WTC11 (cell line): ENCODE data around the gene KCNJ6. TPM values are rescaled to one million over a fixed set of nuclear protein-coding genes. Genes with fewer than 3 reads are reported as not detected.

Experiments
- ATAC-seq: fragments of 200-7000 bp; cut with Tn5 transposase; 2 replicates; pipeline ENCODE4 v1.10.0; 2021; ENCODE audit warnings: mild to moderate bottlenecking, moderate library complexity
- CTCF ChIA-PET: fragments of 300-600 bp; sonication (Branson Sonifier 250); formaldehyde crosslinking; loops from one replicate; lab custom pipeline; 2021; ENCODE audit warnings: antibody characterized with exemption; lab: Charles Lee
- POLR2A ChIA-PET: fragments of 350-600 bp; sonication (Branson Sonifier 250); formaldehyde crosslinking; loops from one replicate; lab custom pipeline; 2021; ENCODE audit warnings: antibody characterized with exemption; lab: Charles Lee
- DNase-seq: peaks from one replicate; pipeline ENCODE4 v3.0.0; 2021; ENCODE audit warnings: low spot score
- H3K27ac Mint-ChIP-seq: 2 replicates; pipeline ENCODE4 v1.8.0; 2021; ENCODE audit warnings: mixed read lengths
- H3K27me3 Mint-ChIP-seq: 2 replicates; pipeline ENCODE4 v1.8.0; 2021; ENCODE audit warnings: low read depth, mild to moderate bottlenecking, moderate library complexity, mixed read lengths
- H3K36me3 Mint-ChIP-seq: 2 replicates; pipeline ENCODE4 v1.8.0; 2021; ENCODE audit warnings: mixed read lengths
- H3K4me1 Mint-ChIP-seq: 2 replicates; pipeline ENCODE4 v1.8.0; 2022; ENCODE audit warnings: mixed read lengths
- H3K4me3 Mint-ChIP-seq: 2 replicates; pipeline ENCODE4 v1.8.0; 2021; ENCODE audit warnings: mild to moderate bottlenecking, moderate library complexity, mixed read lengths
- H3K9me3 Mint-ChIP-seq: 2 replicates; pipeline ENCODE4 v1.8.0; 2021; ENCODE audit warnings: mixed read lengths
- CBFB ChIP-seq: sonication (generic); formaldehyde crosslinking; IDR thresholded peaks from 2 replicates; pipeline ENCODE4 v1.8.1; 2022; ENCODE audit warnings: mild to moderate bottlenecking, low read depth, missing genetic modification reagents
- E2F5 ChIP-seq: sonication (generic); formaldehyde crosslinking; IDR thresholded peaks from 2 replicates; pipeline ENCODE4 v1.8.1; 2022; ENCODE audit warnings: mild to moderate bottlenecking, moderate library complexity, missing genetic modification reagents
- FOXK1 ChIP-seq: sonication (generic); formaldehyde crosslinking; IDR thresholded peaks from 2 replicates; pipeline ENCODE4 v1.8.0; 2022; ENCODE audit warnings: mild to moderate bottlenecking, moderate library complexity, missing genetic modification reagents
- FOXP1 ChIP-seq: sonication (generic); formaldehyde crosslinking; IDR thresholded peaks from 2 replicates; pipeline ENCODE4 v1.8.0; 2022; ENCODE audit warnings: missing genetic modification reagents, mild to moderate bottlenecking, moderate library complexity, borderline replicate concordance
- GABPB1 ChIP-seq: sonication (generic); formaldehyde crosslinking; IDR thresholded peaks from 2 replicates; pipeline ENCODE4 v1.8.1; 2023; ENCODE audit warnings: mild to moderate bottlenecking, missing genetic modification reagents
- IRF2 ChIP-seq: sonication (generic); formaldehyde crosslinking; IDR thresholded peaks from 2 replicates; pipeline ENCODE4 v1.8.0; 2022; ENCODE audit warnings: low read depth, missing genetic modification reagents, borderline replicate concordance
- JAZF1 ChIP-seq: fragments of 250-450 bp; sonication (Bioruptor Pico); IDR thresholded peaks from 2 replicates; pipeline ENCODE4 v1.9.0; 2021; ENCODE audit warnings: moderate library complexity, mild to moderate bottlenecking, inconsistent platforms
- MXD4 ChIP-seq: fragments of 250-450 bp; sonication (Bioruptor Pico); IDR thresholded peaks from 2 replicates; pipeline ENCODE4 v1.8.0; 2021; ENCODE audit warnings: mild to moderate bottlenecking, moderate library complexity, borderline replicate concordance
- MYBL2 ChIP-seq: sonication (generic); formaldehyde crosslinking; IDR thresholded peaks from 2 replicates; pipeline ENCODE4 v1.8.1; 2023; ENCODE audit warnings: mild to moderate bottlenecking, moderate library complexity, missing genetic modification reagents
- NFATC4 ChIP-seq: fragments of 250-450 bp; sonication (Bioruptor Pico); IDR thresholded peaks from 2 replicates; pipeline ENCODE4 v1.9.0; 2021; ENCODE audit warnings: mild to moderate bottlenecking
- NFE2L1 ChIP-seq: sonication (generic); formaldehyde crosslinking; IDR thresholded peaks from 2 replicates; pipeline ENCODE4 v1.8.1; 2023; ENCODE audit warnings: missing genetic modification reagents
- NR1H2 ChIP-seq: sonication (generic); formaldehyde crosslinking; IDR thresholded peaks from 2 replicates; pipeline ENCODE4 v1.9.0; 2021; ENCODE audit warnings: mild to moderate bottlenecking, moderate library complexity, missing genetic modification reagents
- NR2C2 ChIP-seq: sonication (generic); formaldehyde crosslinking; IDR thresholded peaks from 2 replicates; pipeline ENCODE4 v1.8.0; 2022; ENCODE audit warnings: mild to moderate bottlenecking, missing genetic modification reagents
- OVOL2 ChIP-seq: fragments of 250-450 bp; sonication (Bioruptor Pico); IDR thresholded peaks from 2 replicates; pipeline ENCODE4 v1.9.0; 2021; ENCODE audit warnings: mild to moderate bottlenecking, borderline replicate concordance
- PRDM15 ChIP-seq: sonication (generic); formaldehyde crosslinking; IDR thresholded peaks from 2 replicates; pipeline ENCODE4 v1.8.0; 2022; ENCODE audit warnings: missing genetic modification reagents
- RELA ChIP-seq: sonication (generic); formaldehyde crosslinking; IDR thresholded peaks from 2 replicates; pipeline ENCODE4 v1.8.1; 2022; ENCODE audit warnings: missing genetic modification reagents, mild to moderate bottlenecking, borderline replicate concordance
- RORB ChIP-seq: fragments of 250-450 bp; sonication (Bioruptor Pico); IDR thresholded peaks from 2 replicates; pipeline ENCODE4 v1.9.0; 2021; ENCODE audit warnings: mild to moderate bottlenecking
- SMAD3 ChIP-seq: sonication (generic); formaldehyde crosslinking; IDR thresholded peaks from 2 replicates; pipeline ENCODE4 v1.8.0; 2022; ENCODE audit warnings: missing genetic modification reagents, mild to moderate bottlenecking, borderline replicate concordance
- SOX15 ChIP-seq: fragments of 250-450 bp; sonication (Bioruptor Pico); IDR thresholded peaks from 2 replicates; pipeline ENCODE4 v1.9.0; 2021; ENCODE audit warnings: mild to moderate bottlenecking
- TP53 ChIP-seq: sonication (generic); formaldehyde crosslinking; IDR thresholded peaks from 2 replicates; pipeline ENCODE4 v1.8.1; 2023; ENCODE audit warnings: mild to moderate bottlenecking, missing genetic modification reagents
- USF1 ChIP-seq: sonication (generic); formaldehyde crosslinking; IDR thresholded peaks from 2 replicates; pipeline ENCODE4 v1.8.0; 2022; ENCODE audit warnings: mild to moderate bottlenecking, missing genetic modification reagents
- ZNF121 ChIP-seq: sonication (generic); formaldehyde crosslinking; IDR thresholded peaks from 2 replicates; pipeline ENCODE4 v1.8.0; 2023; ENCODE audit warnings: missing genetic modification reagents
- ZNF512 ChIP-seq: sonication (generic); formaldehyde crosslinking; IDR thresholded peaks from 2 replicates; pipeline ENCODE4 v1.8.1; 2022; ENCODE audit warnings: missing genetic modification reagents, borderline replicate concordance
- total RNA-seq: library from RNA; stranded (reverse); gene quantifications from 3 replicates; pipeline ENCODE4 v1.2.3, GENCODE V29; 2021

KCNJ6 gene
- total RNA-seq, 1 experiment from 2014 or later, result 0.35 TPM

- POLR2A ChIA-PET, result interaction anchor here (1.2 kb wide), 1 partner anchor 360 kb away, joined by 3 read pairs; the partner anchor contains the start of gene VPS26C
- Mint-ChIP-seq H3K4me1 (peaks cover 54% of the 10 kb centered on the region), H3K9me3 (peaks cover 22% of the 10 kb centered on the region)
- TF ChIP-seq GABPB1 (CRISPR knock-in tag), result no peak
- no peak for TF ChIP-seq E2F5
- TF ChIP-seq NR2C2 (CRISPR knock-in tag), result no peak
- no peak for TF ChIP-seq FOXK1 (CRISPR knock-in tag)
- TF ChIP-seq FOXP1, result no peak
- no peak for TF ChIP-seq MXD4
- TF ChIP-seq JAZF1 (CRISPR knock-in tag), result no peak
- TF ChIP-seq NFATC4, result no peak
- no peak for TF ChIP-seq TP53
- TF ChIP-seq ZNF121 (CRISPR knock-in tag), result no peak
- TF ChIP-seq PRDM15, result no peak
- no peak for TF ChIP-seq ZNF512 (CRISPR knock-in tag)
- no peak for TF ChIP-seq RORB (CRISPR knock-in tag)
- no peak for TF ChIP-seq OVOL2 (CRISPR knock-in tag)
- no peak for TF ChIP-seq MYBL2 (CRISPR knock-in tag)
- TF ChIP-seq RELA (CRISPR knock-in tag), result no peak
- TF ChIP-seq SOX15 (CRISPR knock-in tag), result no peak
- no peak for TF ChIP-seq USF1
- TF ChIP-seq CBFB (CRISPR knock-in tag), result no peak
- TF ChIP-seq, all 79 proteins: peak for 0
- ATAC-seq (no peak), DNase-seq (no peak)
- CTCF ChIA-PET, result no interaction called here
- H3K27ac Mint-ChIP-seq, result no peak overlapping the region
- H3K4me3 Mint-ChIP-seq, result no peak overlapping the region
- H3K27me3 Mint-ChIP-seq, result no peaks in the 10 kb centered on the region
- H3K36me3 Mint-ChIP-seq, result peaks cover 13% of the 10 kb centered on the region
Measured at GRCh38 chr21:37627074-37627473, 289.2 kb downstream of the KCNJ6 start.

- POLR2A ChIA-PET, result interaction anchor here (1.2 kb wide), 1 partner anchor 359 kb away, joined by 3 read pairs; the partner anchor contains the start of gene VPS26C
- ATAC-seq, result no peak
- TF ChIP-seq SMAD3 (CRISPR knock-in tag) (no peak), SOX15 (CRISPR knock-in tag) (no peak), NFE2L1 (CRISPR knock-in tag) (no peak), FOXP1 (no peak), IRF2 (no peak), NR1H2 (CRISPR knock-in tag) (no peak), NR2C2 (CRISPR knock-in tag) (no peak)
- TF ChIP-seq, all 79 proteins: peak for 0
- peaks cover 47% of the 10 kb centered on the region for H3K4me1 Mint-ChIP-seq
- CTCF ChIA-PET, result interaction anchor here (1.0 kb wide), 1 partner anchor 74 kb away, joined by 4 read pairs; no protein-coding TSS in a partner anchor
- no peak for DNase-seq
- no peak overlapping the region for H3K4me3 Mint-ChIP-seq
- H3K36me3 Mint-ChIP-seq, result peaks cover 13% of the 10 kb centered on the region
- H3K27me3 Mint-ChIP-seq, result no peaks in the 10 kb centered on the region
- H3K9me3 Mint-ChIP-seq, result peaks cover 25% of the 10 kb centered on the region
- H3K27ac Mint-ChIP-seq, result no peak overlapping the region
Measured at GRCh38 chr21:37626320-37626719, 289.9 kb downstream of the KCNJ6 start.
